Aorta (tissue), 5 donors: Measurements from ENCODE around the gene KCNK3. TPM values are rescaled to one million over a fixed set of nuclear protein-coding genes. Genes with fewer than 3 reads are reported as not detected.
A peak's percentile ranks its signal among the peaks of the same experiment; 100 is the strongest.
"Not testable (repeated sequence)": the region's sequence is repeated elsewhere in the genome, so short reads cannot be mapped to it uniquely, and the experiment has no call there.

Experiments
- ATAC-seq: fragments of 200-7000 bp; cut with Tn5 transposase; one replicate; pipeline ENCODE4 v1.9.1; 2022; ENCODE audit warnings: moderate library complexity; ENCODE audit not compliant: low FRiP score
- DNase-seq, 2 donors: peaks; one replicate each; pipeline ENCODE4 v3.0.0-alpha.2; 2020
- H3K27ac ChIP-seq, 2 donors: one replicate each; pipeline ENCODE4 v1.5.1; 2013; ENCODE audit warnings: low read length in 2 of 2, mild to moderate bottlenecking in 2 of 2, moderate library complexity in 2 of 2, control low read depth in 1 of 2, inconsistent platforms in 1 of 2, low read depth in 1 of 2
- H3K27me3 ChIP-seq, 2 donors: one replicate each; pipeline ENCODE4 v1.6.1; 2013; ENCODE audit warnings: control low read depth in 1 of 2, low read length in 1 of 2, mild to moderate bottlenecking in 1 of 2, moderate library complexity in 1 of 2; ENCODE audit not compliant: insufficient read depth in 2 of 2, control insufficient read depth in 1 of 2
- H3K36me3 ChIP-seq, 2 donors: one replicate each; pipeline ENCODE4 v1.6.1; 2013; ENCODE audit warnings: control low read depth in 1 of 2, low read length in 1 of 2, mild to moderate bottlenecking in 1 of 2; ENCODE audit not compliant: insufficient read depth in 2 of 2, control insufficient read depth in 1 of 2
- H3K4me1 ChIP-seq, 2 donors: one replicate each; pipeline ENCODE4 v1.6.1; 2013; ENCODE audit warnings: low read length in 2 of 2, control low read depth in 1 of 2, mild to moderate bottlenecking in 1 of 2, moderate library complexity in 1 of 2; ENCODE audit not compliant: insufficient read depth in 2 of 2, control insufficient read depth in 1 of 2
- H3K4me3 ChIP-seq, 2 donors: one replicate each; pipeline ENCODE4 v1.5.1; 2013; ENCODE audit warnings: low read length in 2 of 2, control low read depth in 1 of 2, mild to moderate bottlenecking in 1 of 2
- H3K9me3 ChIP-seq: one replicate; pipeline ENCODE4 v1.6.1; 2013; ENCODE audit warnings: mild to moderate bottlenecking, low read length; ENCODE audit not compliant: control insufficient read depth
- WGBS, 2 donors: extraction: QIAGEN DNeasy Blood & Tissue Kit; methylation state at CpG; one replicate each; pipeline ENCODE4 v1.1.7; 2013; 5-methylcytosine and 5-hydroxymethylcytosine counted together
- intact Hi-C, 2 donors: fragments of 100-400 bp; cut with DNase I; formaldehyde crosslinking; loops; one replicate each; pipeline versions ENCODE4 v1.14.2 to v1.15.0; 2022
- polyA plus RNA-seq, 2 donors: library from polyadenylated mRNA; stranded (reverse); fragments of 200-250 nt; gene quantifications; one replicate each; pipeline ENCODE4 v1.2.3, GENCODE V29; 2013
- total RNA-seq, 2 donors: library from RNA; stranded (reverse); fragmentation: NEBNext Ultra II Directional; extraction: Animal tissue kit (Norgen Biotek cat#: 25700); gene quantifications; one replicate each; pipeline ENCODE4 v1.2.1, GENCODE V29; 2021
- donor health status: healthy with polysubstance abuse.
- donor health status: Bipolar disorder and iron deficiency.
- donor health status: DM: no; HTN: no; CAD: no.
- donor health status: DM: no; HTN: no; CAD: no.
- donor health status: DM: yes; HTN: yes; CAD: no.

Gene KCNK3
- total and polyA plus RNA-seq, 4 donors, result 0.63 to 14.7 (median 7.6) TPM

DNA sequence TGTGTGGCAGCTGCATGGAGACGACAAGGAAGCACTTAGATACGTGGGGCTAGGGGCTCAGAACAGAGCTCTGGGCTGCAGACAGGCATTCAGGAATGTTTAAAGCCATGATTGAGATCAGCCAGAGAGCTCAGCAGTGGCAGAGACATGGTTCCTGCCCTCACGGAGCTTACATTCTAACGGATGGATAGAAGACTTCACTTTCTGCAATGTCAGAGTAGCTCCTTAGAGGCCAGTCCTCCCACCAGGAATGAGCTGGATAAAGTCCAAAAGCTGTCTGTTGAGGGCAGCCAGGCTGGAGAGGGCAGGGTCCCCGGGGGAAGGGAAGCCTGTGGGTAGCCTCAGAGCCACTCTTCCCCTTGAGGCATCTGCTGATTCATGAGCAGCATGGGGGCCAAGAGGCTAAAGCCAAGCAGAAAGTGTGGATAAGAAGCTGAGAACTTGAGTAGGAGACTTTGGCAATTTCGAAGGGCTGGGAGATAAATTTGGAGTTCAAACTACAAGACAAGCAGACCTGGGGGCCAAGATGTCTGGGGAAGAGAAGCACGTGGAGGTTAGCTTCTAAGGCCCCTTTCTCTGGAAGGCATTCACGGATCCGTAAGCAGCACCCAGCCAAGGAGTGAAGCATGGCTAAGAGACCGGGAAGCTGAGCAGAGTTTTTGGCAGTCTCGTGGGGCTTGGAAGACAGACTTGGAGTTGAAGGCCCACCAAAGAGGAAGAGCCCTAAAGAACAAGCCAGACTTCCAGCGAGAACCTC, 41.6 kb upstream of the KCNK3 start:
- 53 to 61% methylated on average over 12 of the region's 12 CpGs for WGBS, 2 donors
- intact Hi-C loops, result no loop called here
- DNase-seq (no peak), ATAC-seq (no peak)
- H3K4me3 ChIP-seq, result no peak overlapping the region
- no peak overlapping the region for H3K27ac ChIP-seq
- no peaks in the 10 kb centered on the region for H3K9me3 ChIP-seq
- H3K27me3 ChIP-seq, result no peaks in the 10 kb centered on the region
- H3K36me3 ChIP-seq, result no peaks in the 10 kb centered on the region
- no peaks in the 10 kb centered on the region for H3K4me1 ChIP-seq

DNA sequence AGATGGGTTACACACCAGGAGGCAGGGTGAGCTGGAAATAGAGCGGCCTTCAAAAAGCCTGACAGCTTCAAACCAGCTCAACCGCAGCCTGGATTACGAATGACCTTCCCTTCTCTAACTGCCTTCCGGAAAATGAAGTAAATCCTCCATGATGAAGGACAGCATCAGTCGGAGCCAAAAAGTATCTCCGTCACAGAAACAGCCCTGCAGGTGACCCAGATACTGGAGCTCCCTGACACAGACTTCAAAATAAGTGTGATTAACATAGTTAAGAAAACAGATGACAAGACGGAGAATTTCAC, 41.1 kb upstream of the KCNK3 start:
- H3K36me3 ChIP-seq, result no peaks in the 10 kb centered on the region
- H3K27ac ChIP-seq, result no peak overlapping the region
- WGBS, 2 donors, result 87 to 93% methylated on average over 7 of the region's 7 CpGs
- no peaks in the 10 kb centered on the region for H3K27me3 ChIP-seq
- H3K4me1 ChIP-seq, result no peaks in the 10 kb centered on the region
- intact Hi-C loops, result no loop called here
- H3K4me3 ChIP-seq, result no peak overlapping the region
- no peaks in the 10 kb centered on the region for H3K9me3 ChIP-seq
- no peak for ATAC-seq
- DNase-seq, result no peak

DNA sequence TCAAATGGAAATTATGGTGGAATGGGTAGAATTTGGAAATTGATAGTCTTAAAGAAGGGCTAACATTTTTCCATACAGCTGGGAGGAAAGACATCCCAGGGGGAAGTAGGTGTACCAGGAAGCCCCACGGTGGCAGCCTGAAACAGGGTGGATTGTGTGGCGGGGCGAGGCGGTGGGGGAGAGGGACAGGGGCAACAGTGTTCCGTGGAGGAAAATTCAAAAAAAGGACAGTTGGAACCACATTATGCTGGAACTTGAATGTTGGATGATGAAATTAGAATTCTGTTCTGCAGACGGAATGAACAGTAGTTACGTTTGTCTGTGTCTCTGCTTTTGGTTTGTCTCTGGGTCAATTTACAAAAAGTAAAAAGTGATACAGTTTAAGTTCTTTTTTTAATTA, 40.7 kb upstream of the KCNK3 start:
- DNase-seq, result no peak
- intact Hi-C loops, result no loop called here
- 95 to 96% methylated on average over 7 of the region's 7 CpGs for WGBS, 2 donors
- no peak overlapping the region for H3K27ac ChIP-seq
- H3K36me3 ChIP-seq, result no peaks in the 10 kb centered on the region
- H3K9me3 ChIP-seq, result no peaks in the 10 kb centered on the region
- no peaks in the 10 kb centered on the region for H3K4me1 ChIP-seq
- no peak for ATAC-seq
- no peaks in the 10 kb centered on the region for H3K27me3 ChIP-seq
- H3K4me3 ChIP-seq, result no peak overlapping the region

DNA sequence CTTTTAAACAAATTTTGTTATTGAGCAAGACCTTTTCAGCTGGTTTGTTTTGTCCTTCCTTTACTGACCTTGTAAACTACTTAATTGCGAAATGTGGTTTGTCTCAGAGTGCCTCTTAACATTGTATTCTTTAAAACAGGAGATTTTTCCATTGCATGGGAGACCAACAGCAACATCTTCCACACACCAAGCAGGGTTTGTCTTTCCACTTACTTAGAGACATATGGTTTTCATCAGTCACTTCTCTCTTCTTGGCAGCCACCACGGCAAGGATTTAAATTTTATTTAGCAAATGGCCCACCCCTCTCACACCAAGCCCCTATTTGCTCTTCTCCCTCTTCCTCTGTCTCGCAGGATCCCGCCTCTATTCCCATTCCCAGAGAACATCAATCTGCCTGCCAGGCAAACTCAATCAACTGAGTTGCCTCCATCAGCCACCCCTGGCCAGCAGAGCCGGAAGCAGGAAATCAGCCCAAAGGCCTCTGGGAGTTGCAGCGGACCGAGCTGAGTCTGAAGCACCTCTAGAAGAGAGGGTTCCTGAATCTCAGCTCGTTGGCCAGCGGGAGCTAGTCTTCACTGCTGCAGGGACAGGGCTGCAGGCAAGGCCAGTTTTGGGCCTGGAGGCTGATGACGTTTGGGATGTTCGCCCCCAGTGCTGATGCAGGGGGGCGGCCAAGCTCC, 40.0 kb upstream of the KCNK3 start:
- H3K36me3 ChIP-seq, result no peaks in the 10 kb centered on the region
- H3K4me1 ChIP-seq, result no peaks in the 10 kb centered on the region
- intact Hi-C loops, result no loop called here
- 87 to 90% methylated on average over 12 of the region's 12 CpGs for WGBS, 2 donors
- H3K27ac ChIP-seq, result no peak overlapping the region
- no peak overlapping the region for H3K4me3 ChIP-seq
- no peaks in the 10 kb centered on the region for H3K27me3 ChIP-seq
- H3K9me3 ChIP-seq, result no peaks in the 10 kb centered on the region
- peak; percentile 61 for ATAC-seq
- no peak for DNase-seq

DNA sequence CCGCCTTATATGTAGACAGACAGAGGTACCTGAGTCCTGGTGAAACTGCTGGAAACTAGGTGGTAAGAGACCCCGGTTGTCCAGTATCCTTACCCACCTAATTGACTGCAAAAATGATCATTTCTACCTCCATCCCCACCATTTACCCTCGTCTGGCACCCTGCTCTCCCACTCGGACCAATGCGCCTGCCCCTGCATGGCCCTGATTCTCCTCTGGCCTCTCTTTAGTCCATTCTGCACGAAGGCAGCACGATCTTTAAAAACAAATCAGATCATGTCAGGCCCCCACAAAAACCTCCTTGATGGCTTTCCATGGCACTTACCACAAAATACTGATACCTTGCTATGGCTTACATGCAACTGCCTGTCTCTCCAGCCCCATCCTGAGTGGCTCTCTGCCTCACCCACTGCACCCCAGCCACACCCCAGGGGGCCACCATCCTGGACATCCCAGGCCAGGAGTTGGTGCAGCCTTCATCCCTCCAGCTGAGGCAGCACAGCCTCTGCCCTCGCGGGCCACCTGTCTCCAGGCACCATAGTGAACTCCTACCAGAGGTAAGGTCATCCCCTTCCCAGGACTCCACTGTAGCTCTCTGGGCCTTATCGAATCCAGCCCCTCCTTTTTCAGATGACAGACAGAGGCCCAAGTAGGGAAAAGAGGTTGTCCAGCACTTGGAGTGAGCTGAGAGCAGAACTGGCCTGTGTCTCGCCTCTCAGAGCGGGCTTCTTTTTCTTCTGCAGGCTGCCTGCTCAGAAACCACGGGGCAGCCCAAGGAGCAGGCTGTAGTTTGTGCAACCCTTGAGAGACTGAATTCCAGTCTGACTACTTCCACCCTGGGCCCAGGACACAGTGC, 39.1 kb upstream of the KCNK3 start:
- no peaks in the 10 kb centered on the region for H3K36me3 ChIP-seq

DNA sequence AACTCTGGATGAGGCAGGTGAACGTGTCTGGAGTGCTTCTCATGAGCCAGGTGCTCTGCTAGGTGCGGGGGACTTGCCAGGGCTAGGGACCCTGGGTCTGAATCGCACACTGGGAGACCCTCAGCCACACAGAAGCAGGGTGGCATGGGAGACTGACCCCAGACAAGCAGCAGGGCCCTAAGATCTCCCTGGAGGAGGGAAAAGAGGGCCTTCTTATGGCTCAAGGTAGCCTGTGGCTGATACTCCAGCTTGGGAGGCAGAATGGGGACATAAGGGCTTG, 38.5 kb upstream of the KCNK3 start:
- H3K27ac ChIP-seq, result no peak overlapping the region
- no peaks in the 10 kb centered on the region for H3K9me3 ChIP-seq
- no peaks in the 10 kb centered on the region for H3K36me3 ChIP-seq
- H3K4me1 ChIP-seq, result no peaks in the 10 kb centered on the region
- no peak overlapping the region for H3K4me3 ChIP-seq
- intact Hi-C loops, result no loop called here
- no peaks in the 10 kb centered on the region for H3K27me3 ChIP-seq
- ATAC-seq (no peak), DNase-seq (no peak)
- 93 to 94% methylated on average over 3 of the region's 3 CpGs for WGBS, 2 donors

More for the DNA sequence above, 39.1 kb upstream of the KCNK3 start:
- no peak overlapping the region for H3K27ac ChIP-seq
- ATAC-seq, result no peak
- no peak overlapping the region for H3K4me3 ChIP-seq
- DNase-seq, result no peak
- 91 to 93% methylated on average over 13 of the region's 13 CpGs for WGBS, 2 donors
- intact Hi-C loops, result no loop called here
- no peaks in the 10 kb centered on the region for H3K27me3 ChIP-seq
- H3K4me1 ChIP-seq, result no peaks in the 10 kb centered on the region
- H3K9me3 ChIP-seq, result no peaks in the 10 kb centered on the region

DNA sequence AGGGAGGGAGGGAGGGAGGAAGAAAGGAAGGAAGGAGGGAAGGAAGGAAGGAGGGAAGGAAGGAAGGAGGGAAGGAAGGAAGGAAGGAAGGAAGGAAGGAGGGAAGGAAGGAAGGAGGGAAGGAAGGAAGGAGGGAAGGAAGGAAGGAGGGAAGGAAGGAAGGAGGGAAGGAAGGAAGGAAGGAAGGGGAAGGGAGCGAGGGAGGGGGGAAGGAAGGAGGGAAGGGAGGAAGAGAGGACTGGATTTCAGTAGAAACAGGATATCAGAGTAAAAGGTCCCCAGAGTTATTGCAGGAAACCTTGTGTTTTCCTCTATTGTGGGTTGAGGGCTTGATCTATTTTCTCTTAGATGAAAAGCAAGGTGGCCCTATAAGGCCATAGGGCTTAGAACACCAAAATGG, 37.4 kb upstream of the KCNK3 start:
- H3K36me3 ChIP-seq, H3K27ac ChIP-seq, DNase-seq, H3K4me3 ChIP-seq, H3K4me1 ChIP-seq, H3K9me3 ChIP-seq, intact Hi-C loops, H3K27me3 ChIP-seq, ATAC-seq: not testable (repeated sequence)
- 85 to 94% methylated on average over 1 of the region's 1 CpG for WGBS, 2 donors

DNA sequence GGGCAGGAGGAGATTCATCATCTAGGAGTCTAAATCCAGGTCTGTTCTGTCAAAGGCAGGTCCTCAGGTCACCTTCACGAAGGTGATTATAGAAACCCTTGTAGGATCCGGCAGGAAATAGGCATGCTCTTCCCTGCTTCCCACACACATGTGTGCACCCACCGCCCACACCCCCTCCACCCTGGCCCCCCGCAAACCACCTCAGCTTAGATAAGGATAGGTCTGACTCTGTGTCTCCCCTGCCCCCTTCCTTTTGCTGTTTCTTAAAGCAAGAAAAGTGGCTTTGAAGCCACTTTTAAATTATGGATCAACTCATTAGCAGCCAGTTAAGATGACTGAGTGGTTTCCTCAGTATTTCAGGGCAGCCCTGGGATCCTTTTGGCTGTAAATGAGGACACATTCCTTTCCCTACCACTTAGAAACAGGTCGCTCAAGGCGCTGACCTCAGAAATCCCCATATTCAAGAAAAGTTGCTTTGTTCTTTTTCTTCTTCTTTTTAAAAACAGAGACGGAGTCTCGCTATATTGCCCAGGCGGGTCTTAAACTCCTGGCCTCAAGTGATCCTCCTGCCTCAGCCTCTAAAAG, 36.8 kb upstream of the KCNK3 start:
- no peak overlapping the region for H3K27ac ChIP-seq
- H3K4me3 ChIP-seq, result no peak overlapping the region
- WGBS, 2 donors, result 93 to 95% methylated on average over 9 of the region's 9 CpGs
- no peaks in the 10 kb centered on the region for H3K36me3 ChIP-seq
- no peaks in the 10 kb centered on the region for H3K9me3 ChIP-seq
- intact Hi-C loops, result no loop called here
- H3K27me3 ChIP-seq, result no peaks in the 10 kb centered on the region
- H3K4me1 ChIP-seq, result no peaks in the 10 kb centered on the region
- DNase-seq, result no peak
- no peak for ATAC-seq
